Ovary (tissue), 3 donors: ENCODE measurements around the gene DLX3.

Experiments
- EP300 ChIP-seq: sonication (generic); formaldehyde crosslinking; IDR thresholded peaks from one replicate; pipeline ENCODE4 v1.6.1; 2017; ENCODE audit warnings: antibody characterized with exemption
- POLR2A ChIP-seq: fragments of 450-650 bp; IDR thresholded peaks from one replicate; pipeline ENCODE4 v1.6.1; 2017; ENCODE audit warnings: antibody characterized with exemption, mild to moderate bottlenecking, moderate library complexity
- TF ChIP-seq, protein P1 (sequence below), 3 donors: fragments of 450-650 bp in 2 of 3; fragments of 200-600 bp in 1 of 3; IDR thresholded peaks; one replicate each; pipeline versions ENCODE4 v1.5.1 to v1.8.0; 2016 to 2022; ENCODE audit warnings: antibody characterized with exemption in 3 of 3, mild to moderate bottlenecking in 1 of 3
- donor health status: DM: no; HTN: no; CAD: no.

DNA sequence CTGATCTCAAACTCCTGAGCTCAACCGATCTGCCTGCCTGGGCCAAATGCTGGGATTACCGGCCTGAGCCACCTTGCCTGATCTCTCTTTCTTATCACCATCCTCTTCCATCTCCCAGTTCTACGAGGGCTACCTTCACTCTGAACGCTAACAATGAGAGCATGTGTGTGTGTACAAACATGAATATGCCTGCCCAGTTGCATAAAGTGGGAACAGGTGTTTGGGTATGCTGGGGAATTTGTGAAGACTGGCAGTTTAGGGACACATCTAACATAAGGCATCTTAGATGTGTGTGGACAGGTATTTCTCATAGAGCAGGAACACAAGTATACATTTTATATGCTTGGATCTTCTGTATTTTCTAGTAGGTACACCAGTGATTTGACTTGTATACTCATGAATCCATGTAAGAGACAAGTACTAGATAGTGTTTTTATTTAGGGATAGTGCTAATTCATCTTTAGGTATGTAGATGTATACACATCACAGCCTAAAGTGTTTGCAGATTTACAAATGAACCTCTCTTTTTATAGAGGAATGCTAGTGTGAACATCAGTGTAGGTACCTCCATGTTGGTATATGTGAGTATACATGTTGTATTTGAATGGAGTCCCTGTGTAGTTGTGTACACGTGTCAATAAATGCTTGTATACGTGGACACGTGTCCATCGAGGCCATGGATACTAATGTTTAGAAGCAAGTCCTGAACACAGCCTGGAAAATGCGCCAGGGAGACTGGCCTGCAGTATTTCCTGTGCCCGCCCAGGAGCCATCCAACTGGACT is 27.2 kb downstream of the DLX3 start:
- TF ChIP-seq, protein P1, sequence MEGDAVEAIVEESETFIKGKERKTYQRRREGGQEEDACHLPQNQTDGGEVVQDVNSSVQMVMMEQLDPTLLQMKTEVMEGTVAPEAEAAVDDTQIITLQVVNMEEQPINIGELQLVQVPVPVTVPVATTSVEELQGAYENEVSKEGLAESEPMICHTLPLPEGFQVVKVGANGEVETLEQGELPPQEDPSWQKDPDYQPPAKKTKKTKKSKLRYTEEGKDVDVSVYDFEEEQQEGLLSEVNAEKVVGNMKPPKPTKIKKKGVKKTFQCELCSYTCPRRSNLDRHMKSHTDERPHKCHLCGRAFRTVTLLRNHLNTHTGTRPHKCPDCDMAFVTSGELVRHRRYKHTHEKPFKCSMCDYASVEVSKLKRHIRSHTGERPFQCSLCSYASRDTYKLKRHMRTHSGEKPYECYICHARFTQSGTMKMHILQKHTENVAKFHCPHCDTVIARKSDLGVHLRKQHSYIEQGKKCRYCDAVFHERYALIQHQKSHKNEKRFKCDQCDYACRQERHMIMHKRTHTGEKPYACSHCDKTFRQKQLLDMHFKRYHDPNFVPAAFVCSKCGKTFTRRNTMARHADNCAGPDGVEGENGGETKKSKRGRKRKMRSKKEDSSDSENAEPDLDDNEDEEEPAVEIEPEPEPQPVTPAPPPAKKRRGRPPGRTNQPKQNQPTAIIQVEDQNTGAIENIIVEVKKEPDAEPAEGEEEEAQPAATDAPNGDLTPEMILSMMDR (IDR thresholded peaks at IDR 0.05), result no peak
- no peak for TF ChIP-seq POLR2A
- no peak for TF ChIP-seq EP300
